Skeletal muscle tissue (tissue), 4 donors: Measurements from ENCODE around the gene NEK7. TPM values are rescaled to one million over a fixed set of nuclear protein-coding genes. Genes with fewer than 3 reads are reported as not detected.

Experiments
- H3K27ac ChIP-seq: one replicate; pipeline ENCODE4 v1.7.0; 2013; ENCODE audit warnings: mild to moderate bottlenecking, low read depth, low read length, inconsistent platforms
- H3K27me3 ChIP-seq, 3 donors: one replicate each; pipeline ENCODE4 v1.7.0; 2013; ENCODE audit warnings: low read length in 3 of 3; ENCODE audit not compliant: control insufficient read depth in 3 of 3, insufficient read depth in 3 of 3
- H3K36me3 ChIP-seq, 3 donors: one replicate each; pipeline ENCODE4 v1.7.0; 2013; ENCODE audit warnings: low read length in 3 of 3; ENCODE audit not compliant: control insufficient read depth in 3 of 3, insufficient read depth in 3 of 3
- H3K4me1 ChIP-seq, 3 donors: one replicate each; pipeline ENCODE4 v1.7.0; 2013; ENCODE audit warnings: low read length in 3 of 3, mild to moderate bottlenecking in 3 of 3; ENCODE audit not compliant: control insufficient read depth in 3 of 3, insufficient read depth in 3 of 3
- H3K4me3 ChIP-seq, 3 donors: one replicate each; pipeline ENCODE4 v1.7.0; 2013; ENCODE audit warnings: low read length in 3 of 3
- H3K9ac ChIP-seq, 3 donors: one replicate each; pipeline ENCODE4 v1.7.0; 2013; ENCODE audit warnings: low read length in 3 of 3, mild to moderate bottlenecking in 3 of 3, moderate library complexity in 2 of 3, low read depth in 1 of 3
- H3K9me3 ChIP-seq, 3 donors: one replicate each; pipeline ENCODE4 v1.7.0; 2013; ENCODE audit warnings: low read length in 3 of 3; ENCODE audit not compliant: control insufficient read depth in 3 of 3
- total RNA-seq: library from RNA; depleted of rRNA; stranded (reverse); fragments of >200 nt; gene quantifications from one replicate; pipeline ENCODE4 v1.2.3, GENCODE V29; 2014
- donor health status: Osteomylitis.

Gene NEK7
- total RNA-seq, 1 donor from 2014 or later, result 52.7 TPM

GRCh38 chr1:198273748-198274295, 117.0 kb downstream of the NEK7 start:
- no peaks in the 10 kb centered on the region for H3K9me3 ChIP-seq
- H3K9ac ChIP-seq, result no peak overlapping the region
- H3K27ac ChIP-seq, result no peak overlapping the region
- no peaks in the 10 kb centered on the region for H3K4me1 ChIP-seq
- H3K36me3 ChIP-seq, result no peaks in the 10 kb centered on the region
- no peak overlapping the region for H3K4me3 ChIP-seq
- H3K27me3 ChIP-seq, result no peaks in the 10 kb centered on the region

- no peaks in the 10 kb centered on the region for H3K9me3 ChIP-seq
- H3K4me3 ChIP-seq, result no peak overlapping the region
- no peak overlapping the region for H3K9ac ChIP-seq
- H3K36me3 ChIP-seq, result peaks cover 0 to 2% (median 0%) of the 10 kb centered on the region in 3 donors
- H3K27me3 ChIP-seq, result no peaks in the 10 kb centered on the region
- no peaks in the 10 kb centered on the region for H3K4me1 ChIP-seq
- H3K27ac ChIP-seq, result no peak overlapping the region
These were observed 118.8 kb downstream of the NEK7 start for GRCh38 chr1:198275597-198275996.

- Histone ChIP-seq H3K4me3 (no peak overlapping the region), H3K9ac (no peak overlapping the region), H3K36me3 (peaks cover 0 to 2% (median 0%) of the 10 kb centered on the region in 3 donors), H3K27ac (no peak overlapping the region), H3K9me3 (no peaks in the 10 kb centered on the region), H3K4me1 (no peaks in the 10 kb centered on the region), H3K27me3 (no peaks in the 10 kb centered on the region)
These were observed 119.4 kb downstream of the NEK7 start for GRCh38 chr1:198276241-198276640.

- Histone ChIP-seq H3K4me1 (no peaks in the 10 kb centered on the region), H3K36me3 (peaks cover 0 to 4% (median 0%) of the 10 kb centered on the region in 3 donors), H3K27me3 (no peaks in the 10 kb centered on the region), H3K27ac (no peak overlapping the region), H3K9ac (no peak overlapping the region), H3K9me3 (no peaks in the 10 kb centered on the region), H3K4me3 (no peak overlapping the region)
These were observed 122.1 kb downstream of the NEK7 start for GRCh38 chr1:198278943-198279342.

GRCh38 chr1:198280080-198280479, 123.3 kb downstream of the NEK7 start:
- no peaks in the 10 kb centered on the region for H3K9me3 ChIP-seq
- no peak overlapping the region for H3K27ac ChIP-seq
- no peaks in the 10 kb centered on the region for H3K4me1 ChIP-seq
- peaks cover 0 to 4% (median 0%) of the 10 kb centered on the region in 3 donors for H3K36me3 ChIP-seq
- H3K4me3 ChIP-seq, result no peak overlapping the region
- no peak overlapping the region for H3K9ac ChIP-seq
- no peaks in the 10 kb centered on the region for H3K27me3 ChIP-seq

- no peak overlapping the region for H3K27ac ChIP-seq
- H3K4me3 ChIP-seq, result no peak overlapping the region
- H3K9ac ChIP-seq, result no peak overlapping the region
- peaks cover 0 to 4% (median 0%) of the 10 kb centered on the region in 3 donors for H3K36me3 ChIP-seq
- H3K27me3 ChIP-seq, result no peaks in the 10 kb centered on the region
- no peaks in the 10 kb centered on the region for H3K4me1 ChIP-seq
- no peaks in the 10 kb centered on the region for H3K9me3 ChIP-seq
These were observed 125.1 kb downstream of the NEK7 start for GRCh38 chr1:198281911-198282310.

- Histone ChIP-seq H3K9ac (no peak overlapping the region), H3K27me3 (no peaks in the 10 kb centered on the region), H3K9me3 (no peaks in the 10 kb centered on the region), H3K4me3 (no peak overlapping the region), H3K36me3 (peaks cover 0 to 4% (median 0%) of the 10 kb centered on the region in 3 donors), H3K4me1 (no peaks in the 10 kb centered on the region), H3K27ac (no peak overlapping the region)
These were observed 126.4 kb downstream of the NEK7 start for GRCh38 chr1:198283222-198283621.

GRCh38 chr1:198287916-198288315, 131.1 kb downstream of the NEK7 start:
- peaks cover 0 to 3% (median 0%) of the 10 kb centered on the region in 3 donors for H3K4me1 ChIP-seq
- H3K9me3 ChIP-seq, result no peaks in the 10 kb centered on the region
- H3K27ac ChIP-seq, result no peak overlapping the region
- H3K4me3 ChIP-seq, result no peak overlapping the region
- H3K9ac ChIP-seq, result no peak overlapping the region
- no peaks in the 10 kb centered on the region for H3K27me3 ChIP-seq
- peaks cover 0 to 1% (median 0%) of the 10 kb centered on the region in 3 donors for H3K36me3 ChIP-seq

- H3K36me3 ChIP-seq, result no peaks in the 10 kb centered on the region
- no peaks in the 10 kb centered on the region for H3K27me3 ChIP-seq
- no peaks in the 10 kb centered on the region for H3K9me3 ChIP-seq
- no peak overlapping the region for H3K9ac ChIP-seq
- H3K4me3 ChIP-seq, result no peak overlapping the region
- no peak overlapping the region for H3K27ac ChIP-seq
- peaks cover 0 to 3% (median 0%) of the 10 kb centered on the region in 3 donors for H3K4me1 ChIP-seq
These were observed 133.4 kb downstream of the NEK7 start for GRCh38 chr1:198290089-198290683.

GRCh38 chr1:198291036-198291435, 134.2 kb downstream of the NEK7 start:
- Histone ChIP-seq H3K9ac (no peak overlapping the region), H3K36me3 (peaks cover 0 to 2% (median 2%) of the 10 kb centered on the region in 3 donors), H3K27me3 (no peaks in the 10 kb centered on the region), H3K27ac (no peak overlapping the region), H3K4me1 (peaks cover 0 to 3% (median 0%) of the 10 kb centered on the region in 3 donors), H3K4me3 (no peak overlapping the region), H3K9me3 (no peaks in the 10 kb centered on the region)
